NB4 (cell line): Measurements from ENCODE around the gene GAS6.
"Not testable (repeated sequence)": the region's sequence is repeated elsewhere in the genome, so short reads cannot be mapped to it uniquely, and the experiment has no call there.

Experiments
- POLR2A ChIP-seq: IDR thresholded peaks from 2 replicates; pipeline ENCODE4 v1.6.1; 2011; ENCODE audit warnings: mild to moderate bottlenecking; ENCODE audit not compliant: insufficient read length; ENCODE audit errors: extremely low read depth
- TF ChIP-seq, protein P1 (sequence below): IDR thresholded peaks from 2 replicates; pipeline ENCODE4 v1.6.1; 2011; ENCODE audit warnings: low read depth, low read length

DNA sequence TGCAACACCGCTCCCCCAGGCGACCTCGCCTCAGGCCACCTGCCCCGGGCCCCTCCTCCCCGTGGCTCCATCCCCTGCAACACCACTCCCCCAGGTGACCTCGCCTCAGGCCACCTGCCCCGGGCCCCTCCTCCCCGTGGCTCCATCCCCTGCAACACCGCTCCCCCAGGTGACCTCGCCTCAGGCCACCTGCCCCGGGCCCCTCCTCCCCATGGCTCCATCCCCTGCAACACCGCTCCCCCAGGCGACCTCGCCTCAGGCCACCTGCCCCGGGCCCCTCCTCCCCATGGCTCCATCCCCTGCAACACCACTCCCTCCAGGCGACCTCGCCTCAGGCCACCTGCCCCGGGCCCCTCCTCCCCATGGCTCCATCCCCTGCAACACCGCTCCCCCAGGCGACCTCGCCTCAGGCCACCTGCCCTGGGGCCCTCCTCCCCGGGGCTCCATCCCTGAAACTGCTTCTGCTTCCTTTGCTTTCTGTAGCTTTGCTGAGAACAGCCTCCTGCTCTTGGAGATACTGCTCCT, 33.4 kb downstream of the GAS6 start:
- TF ChIP-seq, protein P1, sequence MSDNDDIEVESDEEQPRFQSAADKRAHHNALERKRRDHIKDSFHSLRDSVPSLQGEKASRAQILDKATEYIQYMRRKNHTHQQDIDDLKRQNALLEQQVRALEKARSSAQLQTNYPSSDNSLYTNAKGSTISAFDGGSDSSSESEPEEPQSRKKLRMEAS, result not testable (repeated sequence)
- not testable (repeated sequence) for TF ChIP-seq POLR2A
